HG02763 (cell line): ENCODE results near the gene RIT2.
"Not testable (repeated sequence)": the region's sequence is repeated elsewhere in the genome, so short reads cannot be mapped to it uniquely, and the experiment has no call there.

Experiments used
- ATAC-seq: cut with Tn5 transposase; IDR thresholded peaks from one replicate; pipeline ENCODE4 v1.9.1; 2021; ENCODE audit warnings: mild to moderate bottlenecking, moderate library complexity; ENCODE audit not compliant: unreplicated experiment

The RIT2 gene

DNA sequence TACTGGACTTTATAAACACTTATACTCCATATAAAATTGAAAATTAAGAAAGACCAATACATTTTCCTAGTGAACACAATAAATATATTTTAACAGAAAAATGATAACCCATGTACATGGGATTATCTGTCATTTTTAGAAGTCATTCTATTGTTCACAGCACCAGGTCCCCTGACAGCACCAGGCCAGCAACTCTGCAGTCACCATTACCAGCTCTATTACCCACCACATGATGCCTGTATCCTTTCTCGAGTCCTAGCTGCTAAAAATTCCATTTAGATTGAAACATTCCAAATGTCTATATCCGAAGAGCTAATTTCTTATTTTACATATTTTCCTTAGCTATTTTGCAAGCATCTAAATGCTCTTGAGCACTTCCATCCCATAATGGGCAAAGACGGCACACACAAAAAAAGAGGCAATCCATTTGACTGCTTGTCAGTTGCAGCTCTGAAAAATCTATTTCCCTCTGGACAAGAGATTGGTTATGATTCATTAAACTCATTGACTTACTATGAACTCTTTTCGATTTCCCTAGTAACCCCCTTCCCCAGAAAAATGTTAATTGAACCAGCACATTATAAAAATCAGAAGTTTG lies 336.9 kb downstream of the RIT2 start:
- ATAC-seq: no peak

DNA sequence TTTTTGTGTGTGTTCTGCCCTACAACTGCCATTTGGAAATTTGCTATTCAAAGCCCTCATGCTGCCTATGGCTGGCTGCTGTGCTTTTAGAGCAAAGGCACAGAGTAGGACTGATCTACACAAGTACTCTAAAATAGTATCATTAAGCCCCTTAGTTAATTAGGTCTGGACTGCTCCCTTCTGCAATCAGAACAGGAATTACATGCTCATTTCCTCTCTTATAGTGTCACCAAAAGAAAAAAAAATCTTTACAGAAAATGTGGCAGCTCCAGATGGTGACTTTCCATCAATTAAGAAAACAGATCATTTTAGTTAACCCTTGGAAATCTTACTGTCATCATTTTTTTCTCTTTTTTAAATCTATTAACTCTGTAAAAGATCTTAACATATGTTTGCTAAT lies 337.5 kb downstream of the RIT2 start:
- no peak for ATAC-seq

DNA sequence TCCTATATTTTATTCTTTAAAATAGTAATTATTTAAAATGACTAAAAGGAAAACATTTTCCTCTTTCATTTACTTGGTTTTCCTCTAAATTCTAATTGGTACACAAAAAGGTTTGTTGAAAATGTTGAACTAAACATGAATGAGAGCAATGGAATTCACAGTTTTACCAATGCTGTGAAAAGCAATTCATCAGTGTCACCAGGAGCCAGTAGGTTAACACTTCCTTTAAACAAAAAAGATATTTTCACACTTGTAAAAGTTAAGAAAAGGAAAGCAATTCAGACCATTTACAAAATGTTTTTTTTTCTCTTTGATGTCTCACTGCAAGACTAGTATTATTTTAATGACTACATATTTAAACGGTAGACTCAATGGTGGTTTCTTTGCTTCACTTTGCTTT lies 341.6 kb downstream of the RIT2 start:
- ATAC-seq: no peak

DNA sequence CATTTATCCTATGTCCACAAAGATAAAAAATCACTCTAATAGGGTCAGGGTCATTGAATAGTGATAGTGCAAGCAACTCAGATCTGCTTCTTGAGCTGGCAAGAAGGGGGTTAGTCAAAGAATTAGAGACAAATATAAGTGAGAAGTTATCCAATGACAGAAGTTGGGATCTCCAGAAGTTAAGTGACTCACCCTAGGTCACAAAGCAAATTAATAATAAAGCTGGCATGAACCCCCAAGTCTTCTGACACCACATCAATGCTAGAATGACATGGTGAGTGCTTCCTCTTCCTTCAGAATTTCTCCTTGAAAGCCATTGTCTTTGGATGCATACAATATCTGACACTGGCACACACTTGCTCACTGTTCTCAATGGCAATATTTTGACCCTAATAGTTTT lies 343.5 kb downstream of the RIT2 start:
- ATAC-seq: no peak

DNA sequence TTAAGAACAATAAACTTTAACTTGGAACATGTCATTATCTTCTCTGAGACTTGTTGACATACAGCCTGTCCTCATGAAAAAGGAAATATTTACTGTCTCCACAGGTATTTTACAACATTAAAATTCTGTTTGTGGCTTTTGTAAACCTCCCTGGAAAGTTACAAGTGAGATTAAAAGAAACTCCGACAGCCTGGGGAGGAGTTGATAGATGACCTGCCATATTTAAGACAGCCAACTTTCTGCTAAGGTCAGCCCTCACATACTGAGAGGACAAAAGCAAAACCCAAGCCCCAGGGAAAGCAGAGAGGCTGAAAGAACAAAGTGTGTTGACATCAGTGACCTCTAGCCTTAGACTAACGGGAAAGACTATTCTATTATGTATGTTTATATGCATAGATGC lies 350.2 kb downstream of the RIT2 start:
- ATAC-seq: no peak

DNA sequence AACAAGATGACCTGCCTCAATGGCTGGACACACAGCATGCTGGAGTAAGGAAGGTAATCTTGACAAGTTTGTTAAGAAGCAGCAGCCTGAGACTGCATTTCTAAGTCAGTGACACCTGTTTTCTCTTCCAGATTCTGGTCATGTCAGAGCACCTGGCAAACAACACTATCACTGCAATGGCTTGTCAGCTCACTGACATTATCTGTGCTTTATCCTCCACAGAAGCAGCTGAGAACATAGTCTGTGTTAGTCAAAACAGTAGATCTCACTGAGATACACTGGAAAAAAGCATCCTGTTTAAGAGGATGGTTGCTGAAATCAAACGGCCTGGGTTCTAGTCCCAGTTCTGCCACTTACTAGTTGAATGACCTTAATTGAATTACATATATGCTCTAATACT lies 355.2 kb downstream of the RIT2 start:
- no peak for ATAC-seq

DNA sequence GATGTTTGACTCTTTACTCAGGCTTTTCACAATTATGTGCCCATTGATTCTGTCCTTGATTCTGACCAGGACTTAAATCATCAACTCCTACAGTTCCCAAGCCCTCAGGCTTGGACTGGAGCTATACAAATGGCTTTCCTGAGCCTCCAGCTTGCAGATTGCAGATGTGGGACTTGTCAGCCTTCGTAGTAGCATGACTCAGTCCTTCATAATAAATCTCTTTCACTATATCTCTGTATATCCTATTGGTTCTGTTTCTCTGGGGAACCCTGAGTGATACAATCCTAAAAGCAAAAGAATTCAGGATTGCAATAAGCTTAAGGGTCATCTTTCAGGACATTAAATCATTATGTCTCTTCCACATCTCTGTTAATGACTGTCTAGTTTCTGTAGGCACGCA lies 356.6 kb downstream of the RIT2 start:
- ATAC-seq: no peak

DNA sequence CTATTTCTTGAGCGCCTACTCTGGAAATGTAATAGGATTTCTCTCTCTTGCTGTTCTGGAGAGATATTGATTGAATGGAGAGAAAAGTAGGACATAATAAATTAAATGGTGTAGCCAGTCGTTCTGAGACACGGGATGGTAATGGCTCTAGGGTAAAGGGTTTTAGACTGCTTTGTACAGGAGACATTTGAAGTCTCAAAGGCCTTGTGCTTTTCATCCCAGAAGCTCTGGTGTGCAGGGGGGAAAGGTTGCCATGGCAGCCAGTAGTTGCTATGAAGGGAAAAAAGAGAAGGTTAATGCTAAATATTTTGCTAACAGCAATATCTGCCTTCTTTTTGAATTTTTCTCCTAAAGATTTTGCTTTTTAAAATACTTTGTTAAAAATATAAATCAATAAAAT lies 359.3 kb downstream of the RIT2 start:
- ATAC-seq: no peak

DNA sequence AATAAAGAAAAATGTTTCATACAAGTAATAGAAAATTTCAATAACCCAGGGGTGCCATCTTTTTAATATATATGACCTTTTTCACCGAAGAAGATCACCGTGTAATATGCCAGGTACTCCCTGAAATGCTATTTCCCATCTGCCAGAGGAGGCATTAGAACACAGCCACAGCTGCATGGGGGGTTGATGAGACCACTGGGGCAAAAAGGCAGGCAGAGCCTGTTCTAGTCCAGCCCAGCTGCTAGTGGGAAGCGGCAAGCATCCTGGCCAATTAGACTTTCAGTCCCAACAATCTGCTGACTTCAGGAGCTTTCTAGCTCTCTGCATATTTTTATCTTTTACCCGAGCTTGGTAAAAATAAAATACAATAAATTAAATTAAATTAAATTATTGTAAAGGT lies 362.6 kb downstream of the RIT2 start:
- no peak for ATAC-seq

DNA sequence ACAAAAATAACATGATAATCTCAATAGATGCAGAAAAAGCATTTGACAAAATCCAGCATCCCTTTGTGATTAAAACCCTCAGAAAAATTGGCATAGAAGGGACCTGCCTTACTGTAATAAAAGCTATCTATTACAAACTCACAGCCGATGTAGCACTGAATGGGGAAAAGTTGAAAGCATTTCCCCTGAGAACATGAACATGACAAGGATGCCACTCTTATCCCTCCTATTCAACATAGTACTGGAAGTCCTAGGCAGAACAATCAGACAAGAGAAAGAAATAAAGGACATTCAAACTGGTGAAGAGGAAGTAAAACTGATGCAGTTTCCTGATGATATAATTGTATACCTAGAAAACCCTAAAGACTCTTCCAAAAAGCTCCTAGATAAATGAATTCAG lies 368.7 kb downstream of the RIT2 start:
- no peak for ATAC-seq

DNA sequence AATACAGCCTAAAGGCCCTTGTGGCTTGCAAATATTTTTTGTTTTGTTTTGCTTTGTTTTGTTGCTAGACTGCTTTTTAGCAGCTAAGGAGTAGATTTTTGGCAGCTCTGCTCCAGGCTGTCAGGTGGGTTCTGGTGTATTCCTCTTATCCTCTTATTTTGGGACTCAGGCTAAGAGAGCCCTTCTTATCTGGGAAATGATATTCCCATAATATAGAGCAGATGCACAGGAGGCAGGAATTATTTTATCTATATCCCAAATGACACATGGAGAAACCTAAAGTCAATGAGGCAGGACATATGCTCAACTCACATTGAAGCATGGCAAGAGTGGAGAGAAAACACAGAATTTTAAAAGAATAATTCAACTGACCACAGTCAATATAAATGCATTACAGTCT lies 369.6 kb downstream of the RIT2 start:
- ATAC-seq: no peak

DNA sequence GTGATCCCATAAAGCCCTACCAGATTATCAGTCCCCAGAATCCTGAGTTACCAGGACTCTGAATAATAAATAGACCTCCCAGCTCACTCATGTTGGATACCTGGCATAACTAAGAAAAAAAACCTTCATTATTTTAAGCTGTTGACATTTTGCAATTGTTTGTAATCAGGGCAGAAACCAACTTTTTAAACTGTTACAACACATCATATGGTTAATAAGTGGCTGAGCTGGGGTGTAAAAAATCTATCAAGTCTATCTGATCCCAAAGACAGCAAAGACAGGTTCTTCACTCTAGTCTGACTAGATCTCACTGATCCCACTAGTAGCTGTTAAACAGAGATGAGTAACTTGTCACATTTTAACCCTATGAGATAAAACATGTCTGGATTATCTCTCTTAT lies 370.3 kb downstream of the RIT2 start:
- ATAC-seq: no peak

DNA sequence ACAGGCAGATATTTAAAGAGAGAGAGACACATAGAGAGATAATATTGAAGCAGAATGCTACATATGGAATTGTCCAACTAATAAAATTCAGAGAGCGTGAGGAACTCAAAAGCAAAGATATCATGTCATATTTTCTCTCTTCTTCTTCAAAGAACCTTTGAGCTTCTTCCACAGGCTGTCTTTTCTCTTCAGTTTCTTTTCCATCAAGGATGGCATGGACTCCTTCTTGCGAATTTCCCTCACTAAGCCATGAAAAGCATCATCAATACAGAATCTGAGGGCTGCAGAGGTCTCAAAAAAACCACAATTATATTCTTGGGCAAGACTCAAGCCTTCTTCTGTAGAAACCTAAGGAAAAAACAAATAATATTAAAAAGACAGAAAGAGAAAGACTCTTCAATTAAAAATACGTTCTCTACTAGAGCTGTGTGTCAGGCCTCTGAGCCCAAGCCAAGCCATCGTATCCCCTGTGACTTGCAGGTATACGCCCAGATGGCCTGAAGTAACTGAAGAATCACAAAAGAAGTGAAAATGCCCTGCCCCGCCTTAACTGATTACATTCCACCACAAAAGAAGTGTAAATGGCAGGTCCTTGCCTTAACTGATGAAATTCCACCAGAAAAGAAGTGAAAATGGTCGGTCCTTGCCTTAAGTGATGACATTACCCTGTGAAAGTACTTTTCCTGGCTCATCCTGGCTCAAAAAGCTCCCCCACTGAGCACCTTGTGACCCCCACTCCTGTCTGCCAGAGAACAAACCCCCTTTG lies 371.9 kb downstream of the RIT2 start:
- no peak for ATAC-seq

DNA sequence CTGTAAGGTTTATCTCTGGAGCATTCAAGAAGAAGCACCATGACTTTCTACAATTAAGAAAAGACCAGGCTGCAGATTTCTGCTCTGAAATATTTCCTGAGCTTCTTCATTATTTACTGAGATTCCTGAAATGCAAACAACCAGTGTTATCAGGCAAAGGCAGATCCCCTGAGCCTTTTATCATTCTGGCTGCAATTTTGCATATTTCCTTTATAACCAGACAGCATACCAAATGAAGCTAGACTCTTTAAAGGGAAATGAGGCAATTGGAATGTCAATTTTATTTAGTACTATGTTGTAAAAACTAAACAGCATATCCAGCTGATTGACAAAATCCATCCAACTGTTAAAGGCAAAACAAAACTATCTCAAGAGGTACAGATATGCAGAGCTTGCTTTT lies 372.5 kb downstream of the RIT2 start:
- no peak for ATAC-seq

DNA sequence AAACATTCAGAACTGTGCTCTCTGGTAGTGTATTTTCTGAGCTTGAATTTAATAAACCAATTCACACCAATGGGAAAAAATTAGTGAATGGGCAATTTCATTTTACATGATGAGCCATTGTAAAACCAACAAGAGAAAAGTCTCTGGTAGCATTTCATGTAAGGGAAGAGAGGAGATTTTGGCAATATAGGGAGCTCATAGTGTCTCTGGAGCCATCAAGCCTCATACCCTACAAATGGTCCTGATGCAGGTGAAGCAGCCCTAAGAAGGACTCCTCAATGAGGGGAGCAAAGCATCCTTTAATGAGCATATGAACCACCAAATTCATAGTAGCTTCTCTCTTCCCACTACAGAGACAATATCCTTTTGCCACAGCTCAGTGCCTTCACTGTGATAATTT lies 373.0 kb downstream of the RIT2 start:
- ATAC-seq: no peak

DNA sequence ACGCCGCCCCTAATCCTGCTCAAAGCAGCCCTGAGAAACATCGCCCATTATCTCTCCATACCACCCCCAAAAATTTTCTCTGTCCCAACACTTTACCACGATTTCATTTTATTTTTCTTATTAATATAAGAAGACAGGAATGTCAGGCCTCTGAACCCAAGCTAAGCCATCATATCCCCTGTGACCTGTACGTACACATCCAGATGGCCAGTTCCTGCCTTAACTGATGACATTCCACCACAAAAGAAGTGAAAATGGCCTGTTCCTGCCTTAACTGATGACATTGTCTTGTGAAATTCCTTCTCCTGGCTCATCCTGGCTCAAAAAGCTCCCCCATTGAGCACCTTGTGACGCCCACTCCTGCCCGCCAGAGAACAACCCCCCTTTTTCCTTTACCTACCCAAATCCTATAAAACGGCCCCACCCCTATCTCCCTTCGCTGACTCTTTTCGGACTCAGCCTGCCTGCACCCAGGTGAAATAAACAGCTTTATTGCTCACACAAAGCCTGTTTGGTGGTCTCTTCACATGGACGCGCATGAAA lies 373.6 kb downstream of the RIT2 start:
- not testable (repeated sequence) for ATAC-seq

DNA sequence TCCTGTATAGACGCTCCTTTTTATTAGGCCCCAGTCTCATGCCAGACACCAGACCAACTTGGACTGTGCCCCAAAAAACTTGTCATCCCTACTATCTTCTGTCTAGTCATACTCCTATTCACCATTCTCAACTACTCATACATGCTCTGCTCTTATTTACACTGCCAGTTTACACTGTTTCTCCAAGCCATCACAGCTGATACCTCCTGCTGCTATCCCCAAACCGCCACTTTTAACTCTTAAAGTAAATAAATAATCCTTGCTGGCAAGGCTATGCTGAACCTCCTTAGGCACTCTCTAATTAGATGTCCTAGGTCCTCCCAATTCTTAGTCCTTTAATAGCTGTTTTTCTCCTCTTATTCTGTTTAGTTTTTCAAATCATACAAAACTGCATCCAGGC lies 374.2 kb downstream of the RIT2 start:
- not testable (repeated sequence) for ATAC-seq

DNA sequence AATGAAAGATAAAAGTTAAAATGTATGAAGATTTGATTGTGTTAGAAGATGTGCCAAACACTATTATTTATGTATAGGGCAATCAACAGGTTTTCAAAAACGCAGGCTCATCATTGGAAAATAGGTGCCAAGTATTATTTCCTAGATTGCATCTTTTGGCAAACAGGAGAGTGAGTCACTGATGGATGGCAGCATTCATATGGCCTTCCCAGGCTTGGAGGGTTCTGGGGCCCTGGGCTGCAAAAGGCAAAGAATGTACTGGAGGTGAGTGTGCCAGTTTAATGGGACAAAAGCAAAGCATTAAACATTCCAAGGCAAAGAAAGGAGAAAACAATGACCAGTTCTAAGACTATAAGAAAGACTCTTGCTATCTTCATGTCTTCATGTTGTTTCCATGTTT lies 379.4 kb downstream of the RIT2 start:
- no peak for ATAC-seq

DNA sequence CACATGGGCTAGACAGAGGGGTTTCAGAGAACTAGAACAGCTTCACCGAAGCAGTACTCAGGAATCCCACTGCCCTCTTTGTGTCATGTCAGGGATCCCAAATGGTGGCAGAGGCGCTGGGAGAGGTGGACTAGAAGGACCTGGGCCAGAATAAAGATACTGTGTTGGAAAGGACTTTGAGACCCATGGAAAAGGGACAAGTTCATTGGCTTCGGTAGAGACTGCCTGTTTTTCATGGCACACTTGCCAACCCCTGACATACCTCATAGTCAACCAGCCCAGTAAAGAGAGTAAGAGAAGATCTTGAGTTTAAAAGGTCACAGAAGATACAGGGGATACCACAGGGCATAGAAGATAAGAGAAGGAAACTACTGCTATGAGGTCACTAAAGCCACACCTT lies 381.0 kb downstream of the RIT2 start:
- no peak for ATAC-seq

DNA sequence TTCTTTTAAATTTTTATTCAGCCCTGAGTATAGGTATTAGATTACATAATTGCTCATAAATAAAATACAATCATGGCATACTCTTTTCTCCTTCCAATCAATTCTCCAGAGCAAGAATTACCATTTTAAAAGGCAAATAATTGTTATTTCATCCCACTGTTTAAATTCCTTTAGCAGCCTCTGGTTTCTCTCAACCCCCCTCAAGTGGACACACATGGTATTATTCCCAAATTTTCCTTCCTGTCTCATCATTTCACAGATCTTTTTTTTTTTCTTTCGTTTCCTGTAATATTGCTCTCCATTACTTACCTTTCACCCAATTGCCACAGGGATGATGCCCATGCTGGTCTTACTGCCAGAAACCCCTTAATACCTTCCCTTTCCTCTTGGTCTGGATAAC lies 385.2 kb downstream of the RIT2 start:
- ATAC-seq: no peak

DNA sequence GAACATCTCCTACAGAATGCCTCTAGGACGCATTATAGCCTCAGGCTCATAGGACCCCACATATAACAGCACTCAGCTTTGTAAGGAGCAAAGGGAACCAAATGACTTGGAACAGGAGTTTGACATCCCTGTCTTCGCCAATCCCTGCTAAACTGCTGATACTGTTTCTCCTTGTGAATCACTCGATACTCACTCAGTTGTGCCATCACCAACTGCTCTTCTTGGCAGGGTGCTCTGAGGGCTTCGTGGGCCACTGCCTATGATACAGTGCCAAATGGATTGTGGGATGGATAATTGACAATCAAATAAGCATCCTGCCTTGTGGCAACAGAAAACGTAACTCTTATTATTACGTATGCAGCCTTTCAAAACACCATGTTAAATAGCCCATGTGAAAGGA lies 396.3 kb downstream of the RIT2 start:
- ATAC-seq: no peak

DNA sequence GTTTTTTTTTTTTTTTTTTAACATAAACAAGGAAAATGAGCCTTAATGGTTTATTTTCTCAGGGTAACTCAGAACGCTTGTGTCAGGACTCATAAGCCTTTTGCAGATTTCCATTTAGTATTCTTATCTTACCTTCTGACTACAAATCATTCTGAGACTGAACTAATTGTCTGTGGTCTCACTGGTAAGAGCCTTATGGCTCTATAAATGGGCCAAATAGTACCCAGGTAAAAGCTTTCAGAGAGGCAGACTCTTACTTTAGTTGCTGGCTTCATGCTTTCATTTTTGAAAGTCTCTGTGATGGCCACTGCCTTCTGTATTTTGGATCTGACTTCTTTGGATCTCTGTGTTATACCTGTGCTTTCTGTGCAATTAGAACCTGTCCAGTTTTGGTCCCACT lies 403.4 kb downstream of the RIT2 start:
- no peak for ATAC-seq

DNA sequence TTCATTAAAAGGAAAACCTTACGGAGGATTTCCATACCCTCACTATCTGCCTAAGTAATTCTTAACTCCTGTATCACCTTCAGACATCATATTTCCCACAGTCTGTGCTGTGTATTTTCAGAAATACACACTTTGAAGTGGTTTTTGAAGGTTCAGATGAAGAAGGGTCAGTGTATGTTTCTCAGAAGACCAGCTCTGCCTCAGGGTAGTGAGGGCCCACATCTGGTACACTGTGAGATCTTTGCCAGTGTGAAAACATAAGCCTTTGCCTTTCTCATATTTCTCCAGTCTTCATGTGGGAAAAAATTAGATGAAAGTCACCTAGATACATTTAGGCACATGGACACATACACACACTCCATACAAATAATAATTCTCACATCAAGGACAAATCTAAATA lies 408.4 kb downstream of the RIT2 start:
- ATAC-seq: no peak
